Stimulated activated naive CD8-positive, alpha-beta T cell treated with anti-CD3 and anti-CD28 coated beads, Interleukin-15, Interleukin-2, amounts not matched to agents 100 ng/mL and 50 ng/mL, for 24 hours (primary cell): ENCODE data around the gene RALGAPA1.
"Not testable (repeated sequence)": the region's sequence is repeated elsewhere in the genome, so short reads cannot be mapped to it uniquely, and the experiment has no call there.

ENCODE experiments used
- H3K27ac Mint-ChIP-seq: one replicate; pipeline ENCODE4 v1.8.0; 2021; ENCODE audit warnings: mild to moderate bottlenecking, mixed read lengths
- H3K27me3 Mint-ChIP-seq: one replicate; pipeline ENCODE4 v1.8.0; 2021; ENCODE audit warnings: mixed read lengths
- H3K36me3 Mint-ChIP-seq: one replicate; pipeline ENCODE4 v1.8.0; 2021; ENCODE audit warnings: low read depth, mixed read lengths
- H3K4me1 Mint-ChIP-seq: one replicate; pipeline ENCODE4 v1.8.0; 2021; ENCODE audit warnings: low read depth, mixed read lengths
- H3K4me3 Mint-ChIP-seq: one replicate; pipeline ENCODE4 v1.8.0; 2021; ENCODE audit warnings: mild to moderate bottlenecking, mixed read lengths
- H3K9me3 Mint-ChIP-seq: one replicate; pipeline ENCODE4 v1.8.0; 2021; ENCODE audit warnings: mixed read lengths

Gene RALGAPA1

DNA sequence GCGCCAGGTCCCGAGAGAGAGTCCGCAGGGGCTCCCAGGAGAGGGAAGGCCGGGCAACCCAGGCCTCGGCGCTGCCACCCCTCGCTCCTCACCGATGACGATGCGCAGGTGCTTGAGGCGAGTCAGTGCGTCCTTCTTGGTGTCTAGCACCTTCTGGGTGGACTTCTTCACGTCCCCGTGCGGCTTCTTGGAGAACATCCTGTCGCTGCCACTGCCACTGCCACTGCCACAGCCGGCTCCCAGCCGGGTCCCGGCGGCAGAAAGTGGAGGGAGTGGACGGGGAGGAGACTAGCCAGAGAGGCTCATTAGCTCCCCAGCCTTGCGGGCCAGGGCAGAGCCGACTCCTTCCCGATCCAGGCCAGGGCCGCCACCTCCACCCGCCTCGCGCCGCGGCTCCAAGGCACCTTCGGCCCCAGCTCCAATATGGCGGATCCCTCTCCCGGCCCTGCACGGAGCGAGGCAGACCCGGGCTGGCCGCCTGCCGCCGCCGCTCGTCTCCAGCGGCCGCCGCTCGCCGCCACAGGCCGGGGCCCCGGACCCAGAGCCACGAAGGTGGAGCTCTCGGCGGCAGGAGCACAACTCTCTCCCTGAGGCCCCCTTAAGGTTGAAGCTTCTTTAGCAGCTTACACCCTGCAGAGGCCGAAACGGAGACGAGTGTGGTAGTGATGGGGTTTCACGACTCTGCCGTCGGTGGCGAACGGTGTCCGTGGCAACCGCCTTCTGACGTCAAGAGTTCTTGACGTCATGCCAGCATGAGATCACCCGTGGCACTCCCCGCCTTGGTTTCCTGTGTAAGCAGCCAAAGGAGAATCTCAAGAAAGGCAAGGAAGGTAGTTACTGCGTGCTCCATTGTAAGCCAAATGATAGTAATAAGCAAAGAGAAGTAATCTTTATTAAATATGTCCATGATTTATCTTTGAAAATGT is at the start of gene RALGAPA1:
Gene RALGAPA1 (minus strand): TSS at position 658 of the 926 bp plus-strand sequence. CDS start 460 bp downstream, at position 198.
- H3K27me3 Mint-ChIP-seq, H3K9me3 Mint-ChIP-seq, H3K36me3 Mint-ChIP-seq: not testable (repeated sequence)
- H3K27ac Mint-ChIP-seq: peak within 1 kb of the TSS; percentile 88
- H3K4me1 Mint-ChIP-seq: peaks cover 34% of the 10 kb centered on the region
- H3K4me3 Mint-ChIP-seq: peak within 1 kb of the TSS; percentile 96

DNA sequence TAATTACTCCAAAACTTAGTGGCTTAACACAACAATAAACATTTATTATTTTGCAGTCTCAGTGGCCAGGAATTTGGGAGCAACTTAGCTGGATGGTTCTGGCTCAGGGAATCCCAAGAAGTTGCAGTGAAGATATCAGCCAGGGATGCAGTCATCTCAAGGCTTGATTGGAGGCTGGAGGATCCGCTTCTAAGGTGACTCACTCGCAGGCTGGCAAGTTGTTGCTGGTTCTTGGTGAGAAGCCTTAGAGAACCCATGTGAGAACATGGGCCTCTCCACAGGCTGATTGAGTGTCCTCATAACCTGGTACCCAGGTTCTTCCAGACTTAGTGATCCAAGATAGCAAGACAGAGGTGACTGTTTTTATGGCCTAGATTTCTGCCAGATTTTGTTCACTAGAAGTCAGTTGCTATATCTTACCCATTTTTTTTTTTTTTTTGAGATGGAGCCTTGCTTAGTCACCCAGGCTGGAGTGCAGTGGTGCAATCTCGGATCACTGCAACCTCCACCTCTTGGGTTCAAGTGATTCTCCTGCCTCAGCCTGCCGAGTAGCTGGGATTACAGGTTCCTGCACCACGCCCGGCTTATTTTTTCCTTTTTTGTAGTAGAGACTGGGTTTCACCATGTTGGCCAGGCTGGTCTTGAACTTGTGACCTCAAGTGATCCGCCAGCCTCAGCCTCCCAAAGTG is 49.6 kb upstream of the RALGAPA1 start:
- Mint-ChIP-seq H3K27ac (no peak overlapping the region), H3K27me3 (no peaks in the 10 kb centered on the region), H3K9me3 (no peaks in the 10 kb centered on the region), H3K4me3 (no peak overlapping the region), H3K4me1 (peaks cover 7% of the 10 kb centered on the region), H3K36me3 (peaks cover 32% of the 10 kb centered on the region)

DNA sequence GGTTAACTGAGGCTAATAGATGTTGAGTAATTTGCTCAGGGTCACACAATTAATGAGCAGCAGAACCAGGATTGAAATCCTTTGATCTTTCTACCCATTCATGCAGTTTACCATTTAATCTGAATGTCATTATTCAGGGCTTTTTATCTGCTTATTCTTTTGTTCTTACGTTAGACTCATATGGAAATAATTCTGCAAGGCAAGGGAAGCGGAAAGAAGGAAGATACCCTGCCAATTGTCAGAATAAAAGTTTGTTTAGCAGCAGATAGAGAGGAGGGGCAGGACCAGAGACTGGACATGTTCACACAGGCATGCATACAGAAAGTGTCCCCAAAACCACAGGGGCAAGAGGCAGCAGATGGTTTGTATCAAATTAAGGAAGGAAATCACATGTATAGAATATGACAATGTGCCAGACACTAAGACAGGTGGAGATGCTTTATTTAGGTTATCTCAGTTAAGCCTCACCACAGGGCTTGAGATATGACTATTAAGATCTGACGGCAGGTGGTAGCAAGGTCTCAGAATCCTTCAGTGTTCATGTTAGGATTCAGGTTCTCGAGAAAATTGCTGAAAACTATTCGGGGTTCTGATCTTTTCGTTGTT is 46.9 kb upstream of the RALGAPA1 start:
- Mint-ChIP-seq H3K4me3 (no peak overlapping the region), H3K36me3 (peaks cover 33% of the 10 kb centered on the region), H3K9me3 (peaks cover 3% of the 10 kb centered on the region), H3K4me1 (peaks cover 7% of the 10 kb centered on the region), H3K27me3 (no peaks in the 10 kb centered on the region), H3K27ac (no peak overlapping the region)

DNA sequence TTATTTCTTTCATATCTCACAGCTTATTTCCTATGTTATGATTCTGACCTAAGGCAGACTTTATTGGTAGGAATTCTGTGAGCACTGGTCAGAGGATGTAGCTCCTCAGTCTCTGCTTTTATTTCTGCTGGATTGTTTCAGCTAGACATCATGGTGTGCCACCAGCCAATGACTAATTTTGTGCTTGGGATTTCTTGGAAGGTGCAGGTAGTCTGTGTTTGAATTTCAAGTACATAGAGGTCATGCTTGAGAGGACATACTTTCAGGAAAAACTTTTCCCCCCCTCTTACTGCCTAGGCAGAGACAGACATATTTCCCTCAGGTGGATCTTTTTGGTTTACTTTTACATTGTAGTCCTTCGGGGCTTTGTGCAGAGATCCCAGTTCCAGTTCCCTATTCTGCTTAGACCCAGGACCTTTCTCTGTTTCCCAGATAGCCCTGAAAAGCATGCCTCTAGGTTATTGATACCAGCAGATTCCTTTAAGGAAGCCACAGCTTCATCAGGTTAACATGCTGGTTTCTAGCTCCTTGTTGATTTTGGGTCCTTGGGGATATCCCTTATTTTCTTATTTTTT is 45.7 kb upstream of the RALGAPA1 start:
- Mint-ChIP-seq H3K36me3 (peaks cover 41% of the 10 kb centered on the region), H3K4me1 (peaks cover 7% of the 10 kb centered on the region), H3K9me3 (peaks cover 3% of the 10 kb centered on the region), H3K27ac (no peak overlapping the region), H3K4me3 (no peak overlapping the region), H3K27me3 (no peaks in the 10 kb centered on the region)

DNA sequence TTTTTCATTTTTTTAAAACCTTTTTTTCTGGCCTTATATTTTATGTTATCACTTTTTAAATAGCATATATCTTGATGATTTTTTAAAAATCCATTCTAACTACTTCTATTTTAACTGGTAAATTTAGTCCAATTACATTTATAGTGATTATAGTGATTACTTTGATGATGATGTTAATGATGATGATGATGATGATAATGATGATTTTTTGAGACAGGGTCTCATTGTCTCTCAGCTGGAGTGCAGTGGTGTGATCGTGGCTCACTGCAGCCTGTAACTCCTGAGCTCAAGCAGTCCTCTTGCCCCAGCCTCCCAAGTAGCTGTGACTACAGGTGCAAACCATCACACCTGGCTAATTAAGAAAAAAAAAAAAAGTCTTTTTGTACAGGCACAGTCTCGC is 44.1 kb upstream of the RALGAPA1 start:
- Mint-ChIP-seq H3K27ac (no peak overlapping the region), H3K27me3 (no peaks in the 10 kb centered on the region), H3K4me3 (no peak overlapping the region), H3K4me1 (peaks cover 7% of the 10 kb centered on the region), H3K36me3 (peaks cover 44% of the 10 kb centered on the region), H3K9me3 (peaks cover 3% of the 10 kb centered on the region)

DNA sequence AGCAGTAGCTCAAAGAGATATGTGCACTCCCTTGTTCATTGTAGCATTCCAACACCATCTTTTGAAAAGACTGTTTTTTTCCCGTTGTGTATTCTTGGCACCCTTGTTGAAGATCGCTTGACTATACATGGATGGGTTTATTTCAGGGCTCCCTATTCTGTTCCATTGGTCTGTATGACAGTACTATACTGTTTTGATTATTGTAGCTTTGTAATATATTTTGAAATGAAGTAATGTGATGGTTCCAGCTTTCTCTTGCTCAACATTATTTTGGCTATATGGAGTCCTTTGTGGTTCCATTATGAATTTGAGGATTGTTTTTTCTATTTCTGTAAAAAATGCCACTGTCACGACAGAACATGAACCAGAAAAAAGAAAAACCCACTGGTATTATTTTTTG is 42.7 kb upstream of the RALGAPA1 start:
- Mint-ChIP-seq H3K4me3 (no peak overlapping the region), H3K27ac (no peak overlapping the region), H3K36me3 (peaks cover 41% of the 10 kb centered on the region), H3K4me1 (peaks cover 7% of the 10 kb centered on the region), H3K9me3 (peaks cover 3% of the 10 kb centered on the region), H3K27me3 (no peaks in the 10 kb centered on the region)

DNA sequence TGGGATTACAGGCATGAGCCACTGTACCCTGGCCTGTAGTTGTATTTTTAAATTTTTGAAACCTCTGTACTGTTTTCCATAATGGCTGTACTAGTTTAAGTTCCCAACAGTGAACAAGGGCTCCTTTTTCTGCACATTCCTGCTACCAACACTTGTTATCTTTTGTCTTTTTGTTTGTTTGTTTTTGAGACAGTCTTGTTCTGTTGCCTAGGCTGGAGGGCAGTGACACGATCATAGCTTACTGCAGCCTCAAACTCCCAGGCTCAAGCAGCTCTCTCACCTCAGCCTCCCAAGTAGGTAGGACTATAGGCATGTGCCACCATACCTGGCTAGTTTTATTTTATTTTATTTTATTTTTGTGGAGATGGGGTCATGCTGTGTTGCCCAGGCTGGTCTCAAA is 40.0 kb upstream of the RALGAPA1 start:
- Mint-ChIP-seq H3K4me1 (peaks cover 3% of the 10 kb centered on the region), H3K27ac (no peak overlapping the region), H3K9me3 (peaks cover 3% of the 10 kb centered on the region), H3K27me3 (no peaks in the 10 kb centered on the region), H3K36me3 (peaks cover 51% of the 10 kb centered on the region), H3K4me3 (no peak overlapping the region)

DNA sequence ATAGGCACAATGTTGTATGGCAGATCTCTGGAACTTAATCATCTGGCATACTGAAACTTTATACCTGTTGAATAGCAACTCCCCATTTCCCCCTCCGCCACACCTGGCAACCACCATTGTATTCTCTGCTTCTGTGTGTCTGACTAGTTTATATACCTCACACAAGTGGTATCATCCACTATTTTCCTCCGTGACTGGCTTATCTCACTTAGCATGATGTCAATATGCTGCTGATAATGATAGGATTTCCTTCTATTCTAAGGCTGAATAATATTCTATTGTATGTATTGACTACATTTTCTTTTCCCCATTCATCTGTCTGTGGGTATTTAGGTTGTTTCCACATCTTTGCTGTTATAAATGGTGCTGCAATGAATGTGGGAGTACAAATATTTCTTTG is 38.5 kb upstream of the RALGAPA1 start:
- H3K36me3 Mint-ChIP-seq: peaks cover 61% of the 10 kb centered on the region
- no peak overlapping the region for H3K4me3 Mint-ChIP-seq
- H3K9me3 Mint-ChIP-seq: peaks cover 10% of the 10 kb centered on the region
- peaks cover 3% of the 10 kb centered on the region for H3K4me1 Mint-ChIP-seq
- no peak overlapping the region for H3K27ac Mint-ChIP-seq
- no peaks in the 10 kb centered on the region for H3K27me3 Mint-ChIP-seq

DNA sequence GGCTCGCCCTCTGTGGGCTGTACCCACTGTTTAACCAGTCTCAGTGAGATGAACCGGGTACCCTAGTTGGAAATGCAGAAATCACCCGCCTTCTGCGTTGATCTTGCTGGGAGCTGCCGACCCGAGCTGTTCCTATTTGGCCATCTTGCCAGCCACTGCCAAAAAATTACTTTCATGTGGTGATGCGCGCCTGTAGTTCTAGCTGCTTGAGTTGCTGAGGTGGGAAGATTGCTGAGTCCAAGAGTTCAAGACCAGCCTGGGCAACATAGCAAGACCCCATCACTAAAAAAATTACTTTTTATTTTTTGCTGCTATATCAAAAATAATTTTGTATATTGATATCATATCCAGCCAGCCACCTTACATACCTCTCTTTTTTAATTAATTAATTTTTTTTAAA is 35.4 kb upstream of the RALGAPA1 start:
- Mint-ChIP-seq H3K27ac (no peak overlapping the region), H3K36me3 (peaks cover 68% of the 10 kb centered on the region)

DNA sequence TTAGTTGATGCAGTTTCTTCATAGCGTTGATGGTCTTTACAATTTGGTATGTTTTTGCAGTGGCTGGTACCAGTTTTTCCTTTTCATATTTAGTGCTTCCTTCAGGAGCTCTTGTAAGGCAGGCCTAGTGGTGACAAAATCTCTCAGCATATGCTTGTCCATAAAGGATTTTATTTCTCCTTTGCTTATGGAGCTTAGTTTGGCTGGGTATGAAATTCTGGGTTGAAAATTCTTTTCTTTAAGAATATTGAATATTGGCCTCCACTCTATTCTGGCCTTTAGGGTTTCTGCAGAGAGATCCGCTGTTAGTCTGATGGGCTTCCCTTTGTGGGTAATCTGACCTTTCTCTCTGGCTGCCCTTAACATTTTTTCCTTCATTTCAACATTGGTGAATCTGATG is 33.1 kb upstream of the RALGAPA1 start:
- H3K4me1 Mint-ChIP-seq: not testable (repeated sequence)

More for the DNA sequence above, 35.4 kb upstream of the RALGAPA1 start:
- Mint-ChIP-seq H3K9me3 (peaks cover 23% of the 10 kb centered on the region), H3K4me1 (peaks cover 3% of the 10 kb centered on the region), H3K27me3 (no peaks in the 10 kb centered on the region), H3K4me3 (no peak overlapping the region)

DNA sequence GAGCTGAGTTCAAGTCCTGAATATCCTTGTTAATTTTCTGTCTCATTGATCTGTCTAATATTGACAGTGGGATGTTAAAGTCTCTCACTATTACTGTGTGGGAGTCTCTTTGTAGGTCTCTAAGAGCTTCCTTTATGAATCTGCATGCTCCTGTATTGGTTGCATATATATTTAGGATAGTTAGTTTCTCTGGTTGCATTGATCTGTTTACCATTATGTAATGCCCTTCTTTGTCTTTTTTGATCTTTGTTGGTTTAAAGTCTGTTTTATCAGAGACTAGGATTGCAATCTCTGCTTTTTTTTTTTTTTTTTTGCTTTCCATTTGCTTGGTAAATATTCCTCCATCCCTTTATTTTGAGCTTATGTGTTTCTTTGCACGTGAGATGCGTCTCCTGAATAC is 32.6 kb upstream of the RALGAPA1 start:
- H3K4me1 Mint-ChIP-seq, H3K4me3 Mint-ChIP-seq, H3K27me3 Mint-ChIP-seq, H3K27ac Mint-ChIP-seq: not testable (repeated sequence)
- peaks cover 78% of the 10 kb centered on the region for H3K36me3 Mint-ChIP-seq
- H3K9me3 Mint-ChIP-seq: peaks cover 23% of the 10 kb centered on the region

More for the DNA sequence above, 33.1 kb upstream of the RALGAPA1 start:
- not testable (repeated sequence) for H3K27ac Mint-ChIP-seq, H3K27me3 Mint-ChIP-seq, H3K4me3 Mint-ChIP-seq
- peaks cover 75% of the 10 kb centered on the region for H3K36me3 Mint-ChIP-seq
- peaks cover 23% of the 10 kb centered on the region for H3K9me3 Mint-ChIP-seq

DNA sequence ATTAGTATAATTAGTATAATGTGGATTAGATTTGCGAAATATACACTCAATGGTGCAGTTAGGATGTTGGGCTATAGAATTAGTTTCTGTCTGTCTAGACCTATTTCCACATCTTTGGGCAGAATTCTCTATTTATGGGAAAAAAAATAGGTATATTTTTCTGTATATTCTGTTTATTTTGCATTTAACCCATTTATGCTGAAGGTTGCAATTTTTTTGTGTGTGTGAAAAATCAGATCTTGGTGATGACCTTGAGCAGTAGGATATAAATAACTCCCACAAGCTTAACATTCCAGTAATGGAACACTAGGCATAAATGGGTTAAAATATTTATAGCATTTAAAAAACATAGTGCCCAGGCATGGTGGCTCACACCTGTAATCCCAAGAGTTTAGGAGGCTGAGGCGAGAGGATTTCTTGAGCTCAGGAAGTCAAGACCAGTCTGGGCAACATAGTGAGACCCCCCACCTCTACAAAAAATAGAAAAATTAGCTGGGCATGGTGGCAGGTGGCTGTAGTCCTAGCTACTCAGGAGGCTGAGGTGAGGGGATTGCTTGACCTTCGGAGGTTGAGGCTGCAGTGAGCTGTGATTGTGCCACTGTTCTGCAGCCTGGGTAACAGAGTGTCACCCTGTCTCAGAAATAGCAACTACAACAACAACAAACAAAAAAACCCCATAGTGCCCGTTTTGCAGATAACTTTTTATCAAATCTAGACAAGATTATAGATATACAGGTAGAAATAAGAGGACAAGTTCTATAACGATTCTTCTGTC is 26.3 kb upstream of the RALGAPA1 start:
- H3K36me3 Mint-ChIP-seq: peaks cover 73% of the 10 kb centered on the region
- no peak overlapping the region for H3K27ac Mint-ChIP-seq
- H3K4me1 Mint-ChIP-seq: no peaks in the 10 kb centered on the region

DNA sequence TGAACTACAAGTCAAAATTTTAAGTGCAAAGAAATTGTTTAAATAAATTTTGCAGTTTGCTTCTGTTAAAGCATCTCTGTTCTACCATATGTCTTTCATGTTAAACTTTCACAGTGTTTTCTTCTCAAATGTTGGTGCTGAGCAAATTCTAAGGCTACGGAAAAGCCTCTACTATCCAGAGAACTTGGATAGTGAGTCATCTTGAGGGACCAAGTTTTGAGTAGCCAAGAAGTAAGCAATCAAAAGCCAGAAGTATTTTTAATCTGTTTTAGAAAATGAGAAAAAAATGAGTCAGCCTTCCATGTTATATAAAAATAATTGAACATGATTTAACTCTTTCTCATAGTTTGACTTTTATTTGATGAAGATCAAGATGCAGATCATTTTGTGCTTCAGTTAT is 20.4 kb upstream of the RALGAPA1 start:
- Mint-ChIP-seq H3K9me3 (no peaks in the 10 kb centered on the region), H3K36me3 (peaks cover 25% of the 10 kb centered on the region), H3K4me3 (no peak overlapping the region), H3K27me3 (no peaks in the 10 kb centered on the region), H3K27ac (no peak overlapping the region), H3K4me1 (peaks cover 24% of the 10 kb centered on the region)

More for the DNA sequence above, 26.3 kb upstream of the RALGAPA1 start:
- H3K4me3 Mint-ChIP-seq: no peak overlapping the region
- H3K27me3 Mint-ChIP-seq: no peaks in the 10 kb centered on the region
- H3K9me3 Mint-ChIP-seq: no peaks in the 10 kb centered on the region
